Measurements from ENCODE around the gene CLMP.

DNA sequence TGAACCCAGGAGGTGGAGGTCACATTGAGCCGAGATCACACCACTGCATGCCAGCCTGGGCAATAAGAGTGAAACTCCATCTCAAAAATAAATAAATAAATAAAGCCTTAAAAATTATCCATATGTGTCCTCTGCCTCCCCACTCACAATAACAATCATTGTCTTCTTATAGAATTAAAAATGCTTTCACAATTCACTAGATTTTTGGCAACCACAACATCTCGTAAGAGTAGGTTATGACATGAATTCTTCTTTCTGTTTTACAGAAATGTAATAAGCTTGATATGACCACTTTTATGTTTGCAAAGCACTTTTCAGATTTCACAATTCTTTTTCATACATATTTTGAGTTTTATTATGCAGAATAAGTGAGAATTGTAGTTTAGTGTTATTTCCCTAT, 78.6 kb downstream of the CLMP start:
- TF ChIP-seq, protein P1, sequence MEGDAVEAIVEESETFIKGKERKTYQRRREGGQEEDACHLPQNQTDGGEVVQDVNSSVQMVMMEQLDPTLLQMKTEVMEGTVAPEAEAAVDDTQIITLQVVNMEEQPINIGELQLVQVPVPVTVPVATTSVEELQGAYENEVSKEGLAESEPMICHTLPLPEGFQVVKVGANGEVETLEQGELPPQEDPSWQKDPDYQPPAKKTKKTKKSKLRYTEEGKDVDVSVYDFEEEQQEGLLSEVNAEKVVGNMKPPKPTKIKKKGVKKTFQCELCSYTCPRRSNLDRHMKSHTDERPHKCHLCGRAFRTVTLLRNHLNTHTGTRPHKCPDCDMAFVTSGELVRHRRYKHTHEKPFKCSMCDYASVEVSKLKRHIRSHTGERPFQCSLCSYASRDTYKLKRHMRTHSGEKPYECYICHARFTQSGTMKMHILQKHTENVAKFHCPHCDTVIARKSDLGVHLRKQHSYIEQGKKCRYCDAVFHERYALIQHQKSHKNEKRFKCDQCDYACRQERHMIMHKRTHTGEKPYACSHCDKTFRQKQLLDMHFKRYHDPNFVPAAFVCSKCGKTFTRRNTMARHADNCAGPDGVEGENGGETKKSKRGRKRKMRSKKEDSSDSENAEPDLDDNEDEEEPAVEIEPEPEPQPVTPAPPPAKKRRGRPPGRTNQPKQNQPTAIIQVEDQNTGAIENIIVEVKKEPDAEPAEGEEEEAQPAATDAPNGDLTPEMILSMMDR (IDR thresholded peaks at IDR 0.05; ENCODE audit: low read depth, low read length, missing input control), result no peak
- no peak for TF ChIP-seq TAF1 (conservative IDR thresholded peaks at IDR 0.05)
- TF ChIP-seq SP1 (IDR thresholded peaks at IDR 0.05), result no peak
- no peak for TF ChIP-seq GABPA (IDR thresholded peaks at IDR 0.05 in 1 of 2, conservative IDR thresholded peaks at IDR 0.05 in 1 of 2)
- TF ChIP-seq, protein P2, sequence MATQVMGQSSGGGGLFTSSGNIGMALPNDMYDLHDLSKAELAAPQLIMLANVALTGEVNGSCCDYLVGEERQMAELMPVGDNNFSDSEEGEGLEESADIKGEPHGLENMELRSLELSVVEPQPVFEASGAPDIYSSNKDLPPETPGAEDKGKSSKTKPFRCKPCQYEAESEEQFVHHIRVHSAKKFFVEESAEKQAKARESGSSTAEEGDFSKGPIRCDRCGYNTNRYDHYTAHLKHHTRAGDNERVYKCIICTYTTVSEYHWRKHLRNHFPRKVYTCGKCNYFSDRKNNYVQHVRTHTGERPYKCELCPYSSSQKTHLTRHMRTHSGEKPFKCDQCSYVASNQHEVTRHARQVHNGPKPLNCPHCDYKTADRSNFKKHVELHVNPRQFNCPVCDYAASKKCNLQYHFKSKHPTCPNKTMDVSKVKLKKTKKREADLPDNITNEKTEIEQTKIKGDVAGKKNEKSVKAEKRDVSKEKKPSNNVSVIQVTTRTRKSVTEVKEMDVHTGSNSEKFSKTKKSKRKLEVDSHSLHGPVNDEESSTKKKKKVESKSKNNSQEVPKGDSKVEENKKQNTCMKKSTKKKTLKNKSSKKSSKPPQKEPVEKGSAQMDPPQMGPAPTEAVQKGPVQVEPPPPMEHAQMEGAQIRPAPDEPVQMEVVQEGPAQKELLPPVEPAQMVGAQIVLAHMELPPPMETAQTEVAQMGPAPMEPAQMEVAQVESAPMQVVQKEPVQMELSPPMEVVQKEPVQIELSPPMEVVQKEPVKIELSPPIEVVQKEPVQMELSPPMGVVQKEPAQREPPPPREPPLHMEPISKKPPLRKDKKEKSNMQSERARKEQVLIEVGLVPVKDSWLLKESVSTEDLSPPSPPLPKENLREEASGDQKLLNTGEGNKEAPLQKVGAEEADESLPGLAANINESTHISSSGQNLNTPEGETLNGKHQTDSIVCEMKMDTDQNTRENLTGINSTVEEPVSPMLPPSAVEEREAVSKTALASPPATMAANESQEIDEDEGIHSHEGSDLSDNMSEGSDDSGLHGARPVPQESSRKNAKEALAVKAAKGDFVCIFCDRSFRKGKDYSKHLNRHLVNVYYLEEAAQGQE (IDR thresholded peaks at IDR 0.05), result no peak
- TF ChIP-seq RAD21 (IDR thresholded peaks at IDR 0.05), result no peak
- TF ChIP-seq, protein P3, sequence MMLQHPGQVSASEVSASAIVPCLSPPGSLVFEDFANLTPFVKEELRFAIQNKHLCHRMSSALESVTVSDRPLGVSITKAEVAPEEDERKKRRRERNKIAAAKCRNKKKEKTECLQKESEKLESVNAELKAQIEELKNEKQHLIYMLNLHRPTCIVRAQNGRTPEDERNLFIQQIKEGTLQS (IDR thresholded peaks at IDR 0.05), result no peak
- TF ChIP-seq EGR1 (IDR thresholded peaks at IDR 0.05; ENCODE audit: low read depth in 2 of 2), result no peak
